GM19324 (cell line): ENCODE results near the gene NEO1.

Experiments used
- ATAC-seq: cut with Tn5 transposase; IDR thresholded peaks from one replicate; pipeline ENCODE4 v1.9.1; 2021; ENCODE audit warnings: mild to moderate bottlenecking, moderate library complexity; ENCODE audit not compliant: unreplicated experiment, low FRiP score

The NEO1 gene

DNA sequence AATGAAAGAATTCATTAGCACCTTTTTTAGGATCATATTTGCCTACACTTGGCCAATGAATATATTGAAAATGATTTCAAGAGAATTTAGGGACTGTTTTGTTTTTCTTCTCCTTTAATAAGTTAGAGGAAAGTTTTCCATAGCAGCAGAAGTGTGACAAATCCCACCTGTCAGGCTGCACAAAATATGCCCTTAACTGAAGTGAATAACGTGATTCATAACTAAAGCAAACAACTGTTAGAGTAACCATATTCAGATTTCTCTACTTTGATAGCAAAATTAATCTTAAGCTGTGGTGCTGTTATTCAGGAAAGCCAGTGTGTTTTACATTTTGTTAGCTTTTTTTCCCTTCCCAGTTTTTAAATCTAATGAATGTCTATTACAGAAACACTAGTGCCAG is 195.1 kb downstream of the NEO1 start:
- ATAC-seq: no peak

- no peak for ATAC-seq
These were observed 197.2 kb downstream of the NEO1 start for GRCh38 chr15:73249499-73249898.

DNA sequence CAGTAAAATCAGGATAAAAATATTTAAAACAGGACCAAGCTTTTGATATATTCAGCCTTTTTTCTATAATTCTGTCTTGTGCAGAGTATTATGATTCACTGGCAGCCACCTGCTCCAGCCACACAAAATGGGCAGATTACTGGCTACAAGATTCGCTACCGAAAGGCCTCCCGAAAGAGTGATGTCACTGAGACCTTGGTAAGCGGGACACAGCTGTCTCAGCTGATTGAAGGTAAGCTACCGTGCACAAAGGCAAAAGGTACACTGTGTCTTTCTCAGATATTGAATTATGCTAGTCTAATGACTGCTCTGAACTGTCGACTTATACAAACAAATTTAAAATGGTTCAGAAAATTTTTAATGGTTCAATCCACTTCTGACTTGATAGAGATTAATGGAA is 202.3 kb downstream of the NEO1 start:
- no peak for ATAC-seq

- ATAC-seq: no peak
These were observed 206.2 kb downstream of the NEO1 start for GRCh38 chr15:73258271-73259108.

DNA sequence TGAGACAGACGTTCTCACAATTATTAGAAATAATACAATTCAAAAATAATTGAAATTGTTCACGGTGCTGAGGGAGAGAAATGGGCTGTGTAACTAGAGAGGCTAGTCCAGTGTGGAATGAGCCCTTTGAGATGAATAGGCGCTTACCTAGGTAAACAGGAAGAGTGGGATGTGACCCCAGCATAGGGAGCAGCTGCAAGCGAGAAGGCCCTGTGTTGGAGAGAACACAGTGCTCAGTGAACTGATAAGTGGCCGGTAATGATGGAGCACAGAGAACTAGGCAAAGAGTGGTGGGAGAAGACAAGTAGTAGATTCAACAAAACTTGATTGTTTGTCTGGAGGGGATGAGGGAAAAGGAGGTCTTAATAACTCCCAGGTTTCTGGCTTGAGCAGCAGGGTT is 212.6 kb downstream of the NEO1 start:
- ATAC-seq: no peak

DNA sequence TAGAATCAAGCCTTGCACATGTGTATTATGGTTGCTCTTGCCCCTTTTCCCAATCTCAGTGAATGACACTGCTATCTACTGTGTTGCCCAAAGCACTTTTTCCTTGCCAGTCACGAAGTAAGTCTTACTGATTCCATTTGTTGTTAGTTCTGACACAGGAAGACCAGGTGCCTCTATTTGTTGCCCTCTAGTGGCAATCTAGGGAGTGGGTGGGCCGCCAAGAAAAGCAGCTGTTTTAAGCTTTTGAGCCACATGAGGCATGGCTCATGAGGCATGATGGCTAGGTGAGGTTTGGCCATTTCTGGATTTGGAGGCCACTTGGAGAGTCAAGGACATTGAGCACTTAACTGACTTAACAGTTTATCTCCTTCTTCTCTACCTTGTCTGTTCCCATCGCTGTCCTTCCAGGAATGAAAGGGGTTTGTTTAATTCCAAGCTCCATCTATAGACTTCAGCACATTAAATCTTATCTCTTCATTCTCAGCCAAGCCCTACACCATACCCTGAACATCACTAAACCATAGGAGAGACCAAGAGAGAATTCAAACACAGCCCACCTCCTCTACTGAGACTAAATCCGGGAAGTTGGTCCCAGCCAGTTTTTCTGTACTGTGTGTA is 213.4 kb downstream of the NEO1 start:
- no peak for ATAC-seq

GRCh38 chr15:73268457-73268856 is 216.2 kb downstream of the NEO1 start:
- no peak for ATAC-seq

DNA sequence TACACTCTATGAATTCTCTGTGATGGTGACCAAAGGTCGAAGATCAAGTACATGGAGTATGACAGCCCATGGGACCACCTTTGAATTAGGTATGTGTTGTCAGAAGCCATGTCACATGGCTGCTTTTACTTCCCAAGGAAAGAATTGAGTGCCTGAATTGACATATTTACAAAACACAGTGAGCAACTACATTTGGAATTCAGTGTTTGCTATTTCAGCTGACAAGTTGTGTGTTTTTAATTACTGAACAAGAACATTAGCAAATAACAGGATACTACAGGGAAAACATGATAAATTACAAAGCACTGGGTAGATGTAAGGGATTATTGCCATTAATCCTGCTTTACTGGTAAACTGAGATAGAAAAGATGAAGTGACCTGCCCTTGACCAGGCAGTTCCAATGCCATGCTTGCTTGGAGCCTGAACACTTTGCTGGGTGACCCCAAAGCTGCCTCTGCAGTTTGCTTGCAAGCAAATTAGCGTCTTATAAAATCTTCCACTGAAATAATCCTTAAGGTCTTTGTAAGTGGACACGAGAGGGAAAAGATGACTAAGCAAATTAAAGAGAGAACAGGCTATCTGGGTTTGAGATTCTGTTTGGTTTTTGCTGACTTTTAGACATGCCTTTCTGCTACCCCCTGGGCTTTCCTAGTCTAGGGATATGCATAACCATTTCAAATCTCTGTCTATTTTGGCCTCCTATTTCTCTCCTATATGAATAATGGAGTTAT is 218.3 kb downstream of the NEO1 start:
- no peak for ATAC-seq

DNA sequence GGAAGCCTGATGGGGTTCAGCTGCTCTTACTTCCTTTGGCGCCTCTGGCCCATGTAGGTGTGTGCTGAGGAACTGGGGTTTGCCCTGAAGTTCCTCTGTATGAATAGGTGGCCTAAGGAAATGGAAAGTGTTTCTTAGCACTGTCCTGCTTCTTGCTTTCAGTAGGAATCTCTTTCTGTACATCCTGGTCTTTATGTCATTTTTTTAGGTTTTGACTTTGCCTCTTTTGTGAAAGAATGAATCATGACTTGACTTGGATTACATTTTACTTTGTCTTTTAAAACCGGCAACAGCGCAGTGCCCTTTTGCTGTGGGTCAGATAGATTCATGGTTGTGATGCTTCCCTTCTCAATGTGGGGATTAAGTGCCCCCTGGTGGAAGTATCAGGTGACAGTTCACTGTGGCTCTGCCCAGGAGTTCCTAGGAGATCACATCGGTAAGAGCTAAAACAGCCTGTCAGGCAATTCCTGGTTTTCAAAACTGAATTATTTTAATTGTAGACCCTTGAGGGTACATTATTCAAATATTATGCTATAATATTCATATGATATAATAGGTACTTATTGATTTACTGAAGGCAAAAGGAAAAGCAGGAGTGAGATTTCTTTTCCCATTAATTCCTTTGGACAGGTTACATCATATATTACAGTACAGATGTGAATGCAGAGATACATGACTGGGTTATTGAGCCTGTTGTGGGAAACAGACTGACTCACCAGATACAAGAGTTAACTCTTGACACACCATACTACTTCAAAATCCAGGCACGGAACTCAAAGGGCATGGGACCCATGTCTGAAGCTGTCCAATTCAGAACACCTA is 221.1 kb downstream of the NEO1 start:
- ATAC-seq: no peak

DNA sequence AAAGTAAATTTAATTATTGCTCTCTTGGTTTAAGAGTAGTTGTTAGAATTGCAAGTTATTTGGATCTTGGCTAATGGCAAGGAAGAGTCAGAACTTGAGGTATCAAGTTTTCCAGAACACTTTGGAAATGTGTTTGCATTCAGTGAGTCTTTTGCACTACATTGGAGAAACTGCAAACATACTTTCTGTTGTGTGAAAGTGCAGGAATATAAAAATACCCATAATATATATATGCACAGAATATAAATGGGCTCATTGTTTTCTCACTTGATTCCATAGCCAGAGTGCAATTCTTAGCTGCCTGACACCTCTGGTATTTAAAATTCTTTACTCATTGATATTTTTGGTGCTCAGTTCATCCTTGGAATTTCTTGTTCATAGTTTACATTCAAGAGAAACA is 223.6 kb downstream of the NEO1 start:
- no peak for ATAC-seq

DNA sequence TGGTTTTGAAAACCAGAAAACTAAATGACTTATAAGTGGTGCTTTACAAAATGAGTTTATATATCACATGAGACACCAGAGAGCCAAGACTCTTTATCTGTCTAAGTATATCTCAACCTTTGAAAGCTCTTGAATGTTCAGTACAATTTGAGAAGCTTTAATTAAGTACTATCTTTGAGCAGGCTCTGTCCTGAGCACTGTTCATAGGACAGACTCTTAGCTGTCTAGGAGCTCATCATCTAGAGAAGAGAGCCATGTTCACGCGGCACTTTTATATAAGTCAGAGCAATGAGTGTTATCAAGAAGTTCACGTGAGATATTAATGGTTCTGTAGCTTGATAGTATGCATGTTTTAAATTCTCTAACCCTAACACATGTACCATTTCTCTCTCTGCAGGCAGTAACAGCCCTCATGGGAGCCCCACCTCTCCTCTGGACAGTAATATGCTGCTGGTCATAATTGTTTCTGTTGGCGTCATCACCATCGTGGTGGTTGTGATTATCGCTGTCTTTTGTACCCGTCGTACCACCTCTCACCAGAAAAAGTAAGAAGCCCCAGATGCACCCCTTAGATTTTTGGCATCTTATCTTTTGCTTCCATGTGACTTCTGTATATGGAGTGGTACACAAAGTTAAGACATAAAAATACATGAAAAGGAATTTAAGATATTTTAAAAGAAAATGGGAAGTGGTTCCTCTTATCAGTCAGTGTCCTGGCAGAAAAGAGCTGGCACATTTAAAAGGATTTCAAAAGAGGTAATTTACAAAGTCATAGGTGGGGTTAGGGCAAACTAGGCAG is 230.5 kb downstream of the NEO1 start:
- no peak for ATAC-seq

DNA sequence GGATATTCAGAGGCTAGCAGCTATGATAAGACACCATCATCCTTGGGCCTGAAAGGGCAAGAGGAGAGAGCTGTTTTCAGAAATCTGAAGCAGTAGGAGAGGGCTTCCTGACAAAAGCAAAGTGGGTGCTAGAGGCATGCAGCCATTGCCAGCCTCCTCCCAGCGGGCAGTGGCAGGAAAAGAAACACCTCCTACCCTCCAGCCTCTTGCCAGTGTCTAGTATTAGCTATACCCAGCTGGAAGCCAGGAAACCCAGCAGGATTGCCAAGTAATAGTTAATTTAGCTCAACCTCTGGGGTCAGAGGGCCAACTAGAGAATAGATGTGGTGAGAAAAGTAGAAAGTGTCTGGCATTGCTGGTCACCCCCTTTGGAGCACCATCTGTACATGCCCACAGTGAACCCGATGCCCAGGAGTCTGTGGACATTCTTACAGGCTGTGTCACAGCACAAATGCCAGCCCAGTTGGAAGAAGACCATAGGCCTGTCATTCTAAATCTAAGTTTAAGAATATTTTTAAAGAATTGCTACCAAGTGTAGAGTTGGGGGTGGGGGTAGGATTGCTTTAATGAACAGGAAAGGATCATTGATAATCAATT is 231.2 kb downstream of the NEO1 start:
- ATAC-seq: no peak

- no peak for ATAC-seq
These were observed 231.9 kb downstream of the NEO1 start for GRCh38 chr15:73284090-73284716.

DNA sequence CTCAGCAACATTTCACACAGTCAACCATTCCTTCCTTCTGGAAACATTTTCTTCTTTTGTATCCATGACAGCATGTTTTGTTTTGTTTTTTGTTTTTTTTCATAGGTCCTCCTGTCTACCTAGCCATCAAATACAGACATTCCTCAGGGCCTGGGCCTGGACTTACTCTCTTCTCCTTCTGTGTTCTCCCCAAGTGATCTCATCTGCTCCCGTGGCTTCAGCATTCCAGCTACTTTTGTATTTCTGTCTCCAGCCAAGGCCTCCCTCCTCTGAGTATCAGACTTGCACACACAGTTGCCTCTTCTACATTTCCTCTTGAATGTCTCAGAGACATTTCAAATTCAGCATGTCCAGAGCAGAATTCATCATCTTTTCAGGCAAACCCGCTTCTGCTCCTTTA is 234.0 kb downstream of the NEO1 start:
- ATAC-seq: no peak

- no peak for ATAC-seq
These were observed 234.8 kb downstream of the NEO1 start for GRCh38 chr15:73287019-73287418.

- ATAC-seq: no peak
These were observed 239.2 kb downstream of the NEO1 start for GRCh38 chr15:73291441-73291840.

- no peak for ATAC-seq
These were observed 241.5 kb downstream of the NEO1 start for GRCh38 chr15:73293773-73294172.

DNA sequence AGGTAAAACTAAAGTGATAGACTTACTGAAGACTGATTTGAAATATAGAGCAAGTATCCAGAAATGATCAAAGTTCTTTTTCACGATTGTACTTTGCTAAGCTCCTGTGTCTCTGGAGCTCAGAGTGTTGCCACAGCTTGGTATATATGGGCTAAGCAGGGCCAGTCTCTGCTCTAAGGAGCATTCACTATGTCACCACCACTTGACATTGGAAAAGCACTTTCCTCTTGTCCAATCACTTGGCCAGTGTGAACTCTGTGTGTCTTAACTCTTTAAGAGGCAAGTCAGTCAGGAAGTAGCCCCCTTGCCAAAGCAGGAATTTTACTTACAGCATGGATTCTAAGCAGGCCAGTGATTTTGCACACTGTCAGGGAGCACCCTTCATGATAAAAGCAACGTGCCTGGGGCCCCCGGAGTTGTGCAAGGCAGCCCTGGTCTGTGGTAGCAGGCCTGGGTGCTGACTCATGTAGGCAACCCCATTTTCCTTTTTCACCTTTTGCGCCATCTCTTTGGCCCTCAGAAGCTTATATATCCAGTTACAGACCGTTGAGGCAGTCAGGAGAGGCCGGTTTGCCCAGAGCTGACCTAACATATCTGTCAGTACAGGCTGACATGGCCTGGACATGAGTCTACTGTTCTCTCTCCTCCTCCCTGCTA is 243.5 kb downstream of the NEO1 start:
- ATAC-seq: no peak
